Thyroid gland (tissue), 4 donors: Measurements from ENCODE around the gene COL5A2.

Source experiments
- CTCF ChIP-seq, 6 experiments: fragments of 200-600 bp in 3 of 6; fragments of 450-650 bp in 3 of 6; sonication (generic) in 3 of 6; IDR thresholded peaks; one replicate each; pipeline ENCODE4 v1.5.1; 2016 to 2019; ENCODE audit warnings: antibody characterized with exemption in 6 of 6, mild to moderate bottlenecking in 2 of 6, inconsistent platforms in 1 of 6, moderate library complexity in 1 of 6
- POLR2A ChIP-seq, 2 donors: fragments of 450-650 bp; IDR thresholded peaks; one replicate each; pipeline ENCODE4 v1.6.1; 2017; ENCODE audit warnings: antibody characterized with exemption in 2 of 2, mild to moderate bottlenecking in 2 of 2, moderate library complexity in 1 of 2

GRCh38 chr2:189095101-189095500, 84.5 kb downstream of the COL5A2 start:
- TF ChIP-seq CTCF (IDR thresholded peaks at IDR 0.05) (no peak), POLR2A (IDR thresholded peaks at IDR 0.05) (no peak)
